Liver (tissue), 9 donors: Measurements from ENCODE around the gene ABCA3. TPM values are rescaled to one million over a fixed set of nuclear protein-coding genes. Genes with fewer than 3 reads are reported as not detected.

Experiments
- DNase-seq: peaks from one replicate; pipeline ENCODE4 v3.0.0-alpha.2; 2017; ENCODE audit warnings: low spot score
- H3K27ac ChIP-seq, 2 donors: one replicate each; pipeline ENCODE4 v1.7.0; 2013; ENCODE audit warnings: inconsistent platforms in 2 of 2, low read length in 2 of 2, control low read depth in 1 of 2, low read depth in 1 of 2, mild to moderate bottlenecking in 1 of 2
- H3K27me3 ChIP-seq, 4 donors: one replicate each; pipeline versions ENCODE4 v1.6.1 to v1.7.0; 2013; ENCODE audit warnings: low read length in 3 of 4, inconsistent platforms in 1 of 4, mild to moderate bottlenecking in 1 of 4, moderate library complexity in 1 of 4; ENCODE audit not compliant: control insufficient read depth in 4 of 4, insufficient read depth in 4 of 4
- H3K36me3 ChIP-seq, 4 donors: one replicate each; pipeline versions ENCODE4 v1.6.1 to v1.7.0; 2013; ENCODE audit warnings: low read length in 3 of 4, mild to moderate bottlenecking in 3 of 4, low read depth in 1 of 4, moderate library complexity in 1 of 4; ENCODE audit not compliant: control insufficient read depth in 4 of 4, insufficient read depth in 3 of 4
- H3K4me1 ChIP-seq, 4 donors: one replicate each; pipeline versions ENCODE4 v1.6.1 to v1.7.0; 2013; ENCODE audit warnings: low read length in 3 of 4, mild to moderate bottlenecking in 3 of 4, moderate library complexity in 1 of 4; ENCODE audit not compliant: control insufficient read depth in 4 of 4, insufficient read depth in 4 of 4
- H3K4me3 ChIP-seq, 3 donors: one replicate each; pipeline versions ENCODE4 v1.6.1 to v1.7.0; 2013; ENCODE audit warnings: low read length in 3 of 3, control low read depth in 1 of 3, low read depth in 1 of 3, mild to moderate bottlenecking in 1 of 3
- H3K9ac ChIP-seq, 2 donors: one replicate each; pipeline ENCODE4 v1.7.0; 2013; ENCODE audit warnings: low read length in 2 of 2, mild to moderate bottlenecking in 2 of 2, moderate library complexity in 2 of 2, control low read depth in 1 of 2, low read depth in 1 of 2
- H3K9me3 ChIP-seq, 4 donors: one replicate each; pipeline versions ENCODE4 v1.6.1 to v1.7.0; 2013; ENCODE audit warnings: low read length in 3 of 4; ENCODE audit not compliant: control insufficient read depth in 4 of 4
- ATF3 ChIP-seq: IDR thresholded peaks from 2 replicates; pipeline ENCODE4 v1.6.1; 2016; ENCODE audit warnings: antibody characterized with exemption
- CTCF ChIP-seq: fragments of 150-350 bp; IDR thresholded peaks from 2 replicates; pipeline ENCODE4 v1.5.1; 2017; ENCODE audit warnings: improper control_type of control experiment, low read depth, low read length; ENCODE audit not compliant: missing input control
- EGR1 ChIP-seq, 2 donors: IDR thresholded peaks; 2 replicates each; pipeline ENCODE4 v1.6.1; 2016 to 2018; ENCODE audit warnings: antibody characterized with exemption in 2 of 2, low read depth in 2 of 2
- FOXA1 ChIP-seq: IDR thresholded peaks from 2 replicates; pipeline ENCODE4 v1.6.1; 2016; ENCODE audit warnings: antibody characterized with exemption
- FOXA2 ChIP-seq: IDR thresholded peaks from 2 replicates; pipeline ENCODE4 v1.6.1; 2016; ENCODE audit warnings: antibody characterized with exemption
- GABPA ChIP-seq, 2 donors: IDR thresholded peaks in 1 of 2; conservative IDR thresholded peaks in 1 of 2; 2 replicates each; pipeline ENCODE4 v1.6.1; 2016; ENCODE audit warnings: antibody characterized with exemption in 2 of 2, mild to moderate bottlenecking in 1 of 2, moderate library complexity in 1 of 2
- HNF4A ChIP-seq, 2 donors: conservative IDR thresholded peaks; 2 replicates each; pipeline ENCODE4 v1.6.1; 2016; ENCODE audit warnings: antibody characterized with exemption in 2 of 2, mild to moderate bottlenecking in 2 of 2
- HNF4G ChIP-seq: IDR thresholded peaks from 2 replicates; pipeline ENCODE4 v1.6.1; 2016; ENCODE audit warnings: antibody characterized with exemption
- JUND ChIP-seq, 2 donors: IDR thresholded peaks; 2 replicates each; pipeline ENCODE4 v1.6.1; 2016; ENCODE audit warnings: antibody characterized with exemption in 2 of 2
- NR2F2 ChIP-seq: IDR thresholded peaks from 2 replicates; pipeline ENCODE4 v1.6.1; 2016; ENCODE audit warnings: antibody characterized with exemption
- RAD21 ChIP-seq, 2 donors: IDR thresholded peaks; 2 replicates each; pipeline ENCODE4 v1.6.1; 2016; ENCODE audit warnings: antibody characterized with exemption in 2 of 2, mild to moderate bottlenecking in 2 of 2
- RXRA ChIP-seq, 2 donors: IDR thresholded peaks; 2 replicates each; pipeline ENCODE4 v1.6.1; 2017 to 2018; ENCODE audit warnings: antibody characterized with exemption in 2 of 2, mild to moderate bottlenecking in 1 of 2
- SP1 ChIP-seq: IDR thresholded peaks from 2 replicates; pipeline ENCODE4 v1.6.1; 2018; ENCODE audit warnings: antibody characterized with exemption, mild to moderate bottlenecking
- TAF1 ChIP-seq: conservative IDR thresholded peaks from 2 replicates; pipeline ENCODE4 v1.6.1; 2016; ENCODE audit warnings: antibody characterized with exemption, mild to moderate bottlenecking
- YY1 ChIP-seq: IDR thresholded peaks from 2 replicates; pipeline ENCODE4 v1.6.1; 2016; ENCODE audit warnings: antibody characterized with exemption, mild to moderate bottlenecking
- ZBTB33 ChIP-seq: IDR thresholded peaks from 2 replicates; pipeline ENCODE4 v1.6.1; 2016; ENCODE audit warnings: antibody characterized with exemption
- WGBS: extraction: QIAGEN DNeasy Blood & Tissue Kit; methylation state at CpG from one replicate; pipeline ENCODE4 v1.1.7; 2013; 5-methylcytosine and 5-hydroxymethylcytosine counted together
- polyA plus RNA-seq, 2 donors: library from polyadenylated mRNA; stranded (reverse) in 1 of 2; unstranded in 1 of 2; fragments of 200-250 nt in 1 of 2; fragments of >200 nt in 1 of 2; fragmentation: Nextera tagmentation in 1 of 2; extraction: Ambion mirVana in 1 of 2; gene quantifications; one replicate each; pipeline versions ENCODE4 v1.2.1 to v1.2.3, GENCODE V29; 2013 to 2015
- total RNA-seq, 2 donors: library from RNA; depleted of rRNA; stranded (reverse); fragments of >200 nt; gene quantifications; one replicate each; pipeline ENCODE4 v1.2.3, GENCODE V29; 2014
- TF ChIP-seq, protein P1 (sequence below): IDR thresholded peaks from 2 replicates; pipeline ENCODE4 v1.6.1; 2016; ENCODE audit warnings: antibody characterized with exemption, mild to moderate bottlenecking
- TF ChIP-seq, protein P2 (sequence below): IDR thresholded peaks from 2 replicates; pipeline ENCODE4 v1.6.1; 2016; ENCODE audit warnings: antibody characterized with exemption
- donor health status: healthy.
- donor health status: healthy.
- donor health status: healthy.
- donor health status: healthy.
- donor health status: healthy.

Gene ABCA3
- total and polyA plus RNA-seq, 4 donors: 0.47 to 1.1 (median 0.77) TPM

GRCh38 chr16:2295056-2295798, 45.3 kb downstream of the ABCA3 start:
- Histone ChIP-seq H3K9ac (no peak overlapping the region), H3K27ac (no peak overlapping the region), H3K4me3 (no peak overlapping the region), H3K9me3 (no peaks in the 10 kb centered on the region), H3K27me3 (no peaks in the 10 kb centered on the region), H3K4me1 (no peaks in the 10 kb centered on the region), H3K36me3 (no peaks in the 10 kb centered on the region)
- WGBS: 91% methylated on average over 21 of the region's 21 CpGs
- no peak for DNase-seq
- TF ChIP-seq, protein P1, sequence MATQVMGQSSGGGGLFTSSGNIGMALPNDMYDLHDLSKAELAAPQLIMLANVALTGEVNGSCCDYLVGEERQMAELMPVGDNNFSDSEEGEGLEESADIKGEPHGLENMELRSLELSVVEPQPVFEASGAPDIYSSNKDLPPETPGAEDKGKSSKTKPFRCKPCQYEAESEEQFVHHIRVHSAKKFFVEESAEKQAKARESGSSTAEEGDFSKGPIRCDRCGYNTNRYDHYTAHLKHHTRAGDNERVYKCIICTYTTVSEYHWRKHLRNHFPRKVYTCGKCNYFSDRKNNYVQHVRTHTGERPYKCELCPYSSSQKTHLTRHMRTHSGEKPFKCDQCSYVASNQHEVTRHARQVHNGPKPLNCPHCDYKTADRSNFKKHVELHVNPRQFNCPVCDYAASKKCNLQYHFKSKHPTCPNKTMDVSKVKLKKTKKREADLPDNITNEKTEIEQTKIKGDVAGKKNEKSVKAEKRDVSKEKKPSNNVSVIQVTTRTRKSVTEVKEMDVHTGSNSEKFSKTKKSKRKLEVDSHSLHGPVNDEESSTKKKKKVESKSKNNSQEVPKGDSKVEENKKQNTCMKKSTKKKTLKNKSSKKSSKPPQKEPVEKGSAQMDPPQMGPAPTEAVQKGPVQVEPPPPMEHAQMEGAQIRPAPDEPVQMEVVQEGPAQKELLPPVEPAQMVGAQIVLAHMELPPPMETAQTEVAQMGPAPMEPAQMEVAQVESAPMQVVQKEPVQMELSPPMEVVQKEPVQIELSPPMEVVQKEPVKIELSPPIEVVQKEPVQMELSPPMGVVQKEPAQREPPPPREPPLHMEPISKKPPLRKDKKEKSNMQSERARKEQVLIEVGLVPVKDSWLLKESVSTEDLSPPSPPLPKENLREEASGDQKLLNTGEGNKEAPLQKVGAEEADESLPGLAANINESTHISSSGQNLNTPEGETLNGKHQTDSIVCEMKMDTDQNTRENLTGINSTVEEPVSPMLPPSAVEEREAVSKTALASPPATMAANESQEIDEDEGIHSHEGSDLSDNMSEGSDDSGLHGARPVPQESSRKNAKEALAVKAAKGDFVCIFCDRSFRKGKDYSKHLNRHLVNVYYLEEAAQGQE: no peak
- no peak for TF ChIP-seq ATF3
- no peak for TF ChIP-seq NR2F2
- no peak for TF ChIP-seq RAD21 (IDR thresholded peaks at IDR 0.05)
- no peak for TF ChIP-seq CTCF
- TF ChIP-seq EGR1 (IDR thresholded peaks at IDR 0.05; ENCODE audit: low read depth in 2 of 2): no peak
- TF ChIP-seq JUND (IDR thresholded peaks at IDR 0.05): no peak
- no peak for TF ChIP-seq FOXA1
- TF ChIP-seq, protein P2, sequence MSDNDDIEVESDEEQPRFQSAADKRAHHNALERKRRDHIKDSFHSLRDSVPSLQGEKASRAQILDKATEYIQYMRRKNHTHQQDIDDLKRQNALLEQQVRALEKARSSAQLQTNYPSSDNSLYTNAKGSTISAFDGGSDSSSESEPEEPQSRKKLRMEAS: no peak
- no peak for TF ChIP-seq GABPA (IDR thresholded peaks at IDR 0.05 in 1 of 2, conservative IDR thresholded peaks at IDR 0.05 in 1 of 2)
- no peak for TF ChIP-seq RXRA (IDR thresholded peaks at IDR 0.05)
- no peak for TF ChIP-seq ZBTB33
- no peak for TF ChIP-seq TAF1
- no peak for TF ChIP-seq YY1
- no peak for TF ChIP-seq FOXA2
- no peak for TF ChIP-seq HNF4G
- TF ChIP-seq HNF4A (conservative IDR thresholded peaks at IDR 0.05): no peak
- no peak for TF ChIP-seq SP1
